ENCODE measurements around the gene FDXR. TPM values are rescaled to one million over a fixed set of nuclear protein-coding genes. Genes with fewer than 3 reads are reported as not detected.

The FDXR gene
- polyA plus RNA-seq, 2 of the 4 experiments (the other 2 are of a cell fraction) = 32.5 to 43.3 TPM

DNA sequence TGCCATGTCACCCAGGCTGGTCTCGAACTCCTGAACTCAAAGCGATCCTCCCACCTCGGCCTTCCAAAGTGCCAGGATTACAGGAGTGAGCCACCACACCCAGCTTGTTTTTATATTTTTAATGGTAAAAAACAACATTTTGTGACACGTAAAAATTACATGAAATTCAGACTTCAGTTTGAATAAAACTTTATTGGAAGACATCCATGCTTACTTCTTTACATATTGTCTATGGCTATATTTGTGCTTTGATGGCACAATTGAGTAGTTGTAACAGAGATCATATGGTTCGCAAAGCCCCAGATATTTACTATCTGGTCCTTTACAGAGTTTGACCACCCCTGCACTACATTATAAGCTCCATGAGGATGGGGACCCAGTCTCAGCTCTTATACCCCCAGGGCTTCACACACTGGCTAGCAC, 1.8 kb upstream of the FDXR start:
- ChIA-PET CTCF (interaction anchor here (1.3 to 42.4 kb wide), 8 partner anchors 13 to 87 kb away, joined by 3 to 1302 read pairs (median 8); partner anchors contain the start of genes GRIN2C and NAT9), POLR2A (interaction anchor here (1.0 kb wide), 1 partner anchor 19 kb away, joined by 3 read pairs; no protein-coding TSS in a partner anchor)
- Histone ChIP-seq H3K27ac (peak overlapping the region in 1 of 2 experiments; percentile 94; a peak in 4 of 6 replicates), H3K9me3 (no peaks in the 10 kb centered on the region), H3K4me3 (no peak overlapping the region), H3K4me2 (peak overlapping the region; percentile 83), H3K4me1 (peaks cover 22% of the 10 kb centered on the region)
- WGBS (ENCODE audit: missing lambda C conversion rate) = 94% methylated on average over 5 of the region's 5 CpGs
- DNase-seq (ENCODE audit: low read depth in 1 of 2, low spot score in 1 of 2) (no peak), FAIRE-seq (no peak), ATAC-seq (no peak)
- TF ChIP-seq, protein P1, sequence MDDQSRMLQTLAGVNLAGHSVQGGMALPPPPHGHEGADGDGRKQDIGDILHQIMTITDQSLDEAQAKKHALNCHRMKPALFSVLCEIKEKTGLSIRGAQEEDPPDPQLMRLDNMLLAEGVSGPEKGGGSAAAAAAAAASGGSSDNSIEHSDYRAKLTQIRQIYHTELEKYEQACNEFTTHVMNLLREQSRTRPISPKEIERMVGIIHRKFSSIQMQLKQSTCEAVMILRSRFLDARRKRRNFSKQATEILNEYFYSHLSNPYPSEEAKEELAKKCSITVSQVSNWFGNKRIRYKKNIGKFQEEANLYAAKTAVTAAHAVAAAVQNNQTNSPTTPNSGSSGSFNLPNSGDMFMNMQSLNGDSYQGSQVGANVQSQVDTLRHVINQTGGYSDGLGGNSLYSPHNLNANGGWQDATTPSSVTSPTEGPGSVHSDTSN (IDR thresholded peaks at IDR 0.05) = no peak
- no peak for TF ChIP-seq CHD2 (IDR thresholded peaks at IDR 0.05; ENCODE audit: low read length, partially characterized antibody)
- TF ChIP-seq POLR2AphosphoS2 (conservative IDR thresholded peaks at IDR 0.05; ENCODE audit: low read length) = no peak

DNA sequence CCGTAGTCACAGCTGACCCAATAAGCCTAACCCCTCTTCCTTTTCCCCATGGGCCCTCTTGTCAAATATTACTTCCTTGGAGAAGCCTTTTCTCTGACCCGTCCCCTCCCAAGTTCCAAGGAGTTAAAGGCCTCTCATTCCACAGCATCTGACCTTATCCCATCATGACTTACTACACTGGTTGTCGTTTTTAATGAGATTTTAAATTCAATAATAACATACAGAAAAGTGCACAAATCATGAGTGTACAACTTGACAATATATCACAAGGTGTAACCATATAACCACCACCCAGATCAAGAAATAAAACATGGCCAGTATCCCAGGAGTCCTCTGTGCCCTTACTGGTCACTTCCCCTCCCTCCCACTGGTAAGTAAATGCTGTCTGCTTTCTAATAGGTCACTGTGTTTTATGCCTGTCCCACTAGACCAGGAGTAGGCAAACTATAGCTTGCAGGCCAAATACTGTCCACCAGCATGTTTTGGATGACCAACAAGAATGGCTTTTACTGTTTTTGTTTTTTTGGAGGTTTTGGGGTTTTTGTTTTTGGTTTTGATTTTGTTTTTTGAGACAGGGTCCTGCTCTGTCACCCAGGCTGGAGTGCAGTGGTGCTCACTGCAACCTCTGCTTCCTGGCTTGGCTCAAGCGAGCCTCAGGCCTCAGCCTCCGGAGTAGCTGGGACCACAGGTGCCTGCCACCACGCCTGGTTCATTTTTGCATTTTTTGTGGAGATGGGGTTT, 1.2 kb upstream of the FDXR start:
- FAIRE-seq = peak; percentile 51
- 50% methylated on average over 6 of the region's 6 CpGs for WGBS (ENCODE audit: missing lambda C conversion rate)
- peak; percentile 78 for DNase-seq (ENCODE audit: low read depth in 1 of 2, low spot score in 1 of 2)
- Histone ChIP-seq H3K4me2 (peak overlapping the region; percentile 83), H3K4me1 (peaks cover 22% of the 10 kb centered on the region), H3K4me3 (peak overlapping the region; percentile 58), H3K27ac (peak overlapping the region; percentile 91 to 94), H3K9me3 (no peaks in the 10 kb centered on the region)
- CTCF ChIA-PET = interaction anchor here (1.0 to 42.4 kb wide), 11 partner anchors 14 to 87 kb away, joined by 3 to 1302 read pairs (median 6); partner anchors contain the start of genes FADS6, GRIN2C, NAT9 and OTOP2
- TF ChIP-seq RARB (CRISPR knock-in tag; IDR thresholded peaks at IDR 0.05) (peak; percentile 9; the same call in 1 of the 2 replicates), MAFK (IDR thresholded peaks at IDR 0.05; ENCODE audit: partially characterized antibody) (peak; percentile 5), EHMT2 (IDR thresholded peaks at IDR 0.05; ENCODE audit: low read depth) (no peak)
- POLR2A ChIA-PET = interaction anchor here (1.0 to 2.4 kb wide), 18 partner anchors 8 to 386 kb away, joined by 3 to 43 read pairs (median 9); partner anchors contain the start of genes CDR2L, NUP85 and SLC16A5
- peak; percentile 35 to 59; a peak in 4 of 6 replicates for ATAC-seq

DNA sequence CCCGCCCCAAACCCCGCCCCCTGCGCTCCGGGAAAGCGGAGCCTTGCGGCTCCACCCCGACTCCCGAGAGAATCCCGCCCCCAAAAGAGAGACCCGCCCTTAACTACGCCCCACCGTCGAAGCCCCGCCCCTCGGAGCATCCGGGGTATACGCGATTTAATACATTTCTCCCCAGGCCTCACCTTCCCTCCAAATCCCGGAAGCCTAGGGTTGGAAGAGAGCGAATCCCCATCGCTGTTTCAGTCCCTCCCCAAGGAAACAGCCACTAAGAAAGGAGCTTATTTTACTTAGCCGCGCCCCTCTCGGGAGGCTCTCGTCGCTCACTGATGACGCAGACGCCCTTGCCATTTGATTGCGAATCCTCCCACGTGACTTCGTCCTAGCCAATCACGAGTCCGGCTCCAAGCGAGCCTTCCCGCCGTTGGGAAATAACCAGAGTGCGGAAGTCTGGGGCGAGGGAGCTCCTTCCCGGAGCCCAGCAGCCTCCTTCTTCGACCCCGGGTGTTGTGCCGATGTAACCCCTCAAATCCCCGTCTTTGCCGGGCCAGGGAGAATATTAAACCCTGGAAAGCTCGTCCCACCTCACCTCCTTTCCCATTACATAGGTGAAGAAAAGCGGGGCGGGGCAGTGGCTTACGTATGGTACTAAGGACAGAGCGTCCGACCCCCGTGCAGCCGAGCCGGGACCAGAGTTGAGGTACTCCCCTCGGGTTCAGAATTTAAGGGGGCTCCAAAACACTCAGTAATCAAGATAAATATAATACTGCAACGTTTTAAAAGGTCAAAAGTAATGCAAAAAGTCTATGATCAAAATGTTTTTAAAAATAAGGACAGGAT, 461 bp upstream of the FDXR start:
- peak; percentile 93 for FAIRE-seq
- DNase-seq (ENCODE audit: low read depth in 1 of 2, low spot score in 1 of 2) = peak; percentile 100
- ChIA-PET CTCF (interaction anchor here (0.6 to 42.4 kb wide), 11 partner anchors 15 to 760 kb away, joined by 3 to 1302 read pairs (median 5); partner anchors contain the start of genes FADS6, GRIN2C, NAT9 and OTOP2), POLR2A (interaction anchor here (0.5 to 2.4 kb wide), 64 partner anchors 9 to 520 kb away, joined by 3 to 43 read pairs (median 4); partner anchors contain the start of genes CDR2L, FADS6, GRIN2C and HID1)
- Histone ChIP-seq H3K4me3 (peak overlapping the region; percentile 69), H3K27ac (peak overlapping the region; percentile 91 to 94), H3K9me3 (no peaks in the 10 kb centered on the region), H3K4me1 (peaks cover 22% of the 10 kb centered on the region), H3K4me2 (peak overlapping the region; percentile 86)
- ATAC-seq = peak; percentile 92 to 96
- 1% methylated on average over 39 of the region's 55 CpGs for WGBS (ENCODE audit: missing lambda C conversion rate)
- TF ChIP-seq SREBF2 (IDR thresholded peaks at IDR 0.05) (peak; percentile 32; the same call in 1 of the 2 replicates), RFX5 (IDR thresholded peaks at IDR 0.05) (peak; percentile 69), EP300 (IDR thresholded peaks at IDR 0.05) (no peak), TFCP2L1 (CRISPR knock-in tag; IDR thresholded peaks at IDR 0.05) (no peak), HOXB5 (CRISPR knock-in tag; IDR thresholded peaks at IDR 0.05) (no peak), FOSB (CRISPR knock-in tag; IDR thresholded peaks at IDR 0.05) (peak; percentile 71; the same call in 1 of the 2 replicates), CBX2 (IDR thresholded peaks at IDR 0.05; ENCODE audit: borderline replicate concordance, low read depth) (no peak), PHF8 (IDR thresholded peaks at IDR 0.05; ENCODE audit: borderline replicate concordance, low read depth) (peak; percentile 99), HDAC2 (IDR thresholded peaks at IDR 0.05) (no peak), SMC3 (IDR thresholded peaks at IDR 0.05) (no peak), RCOR1 (IDR thresholded peaks at IDR 0.05; ENCODE audit: low read depth, low read length) (no peak), ZSCAN20 (CRISPR knock-in tag; IDR thresholded peaks at IDR 0.05) (no peak), TP53 (CRISPR knock-in tag; IDR thresholded peaks at IDR 0.05) (peak; percentile 93), HEYL (CRISPR knock-in tag; IDR thresholded peaks at IDR 0.05) (no peak), CHD2 (IDR thresholded peaks at IDR 0.05; ENCODE audit: low read length, partially characterized antibody) (peak; percentile 25), HOXA7 (CRISPR knock-in tag; IDR thresholded peaks at IDR 0.05) (peak; percentile 54; the same call in 1 of the 2 replicates), NFE2L2 (conservative IDR thresholded peaks at IDR 0.05; ENCODE audit: low read length) (0 out of 2 replicates have a peak, but pooled peaks have one; percentile 2), MAZ (IDR thresholded peaks at IDR 0.05; ENCODE audit: borderline replicate concordance, low read depth, low read length) (peak; percentile 66; the same call in 1 of the 2 replicates), ESRRA (IDR thresholded peaks at IDR 0.05; ENCODE audit: borderline replicate concordance, low read length) (peak; percentile 13; the same call in 1 of the 2 replicates)
- TF ChIP-seq, protein P2, sequence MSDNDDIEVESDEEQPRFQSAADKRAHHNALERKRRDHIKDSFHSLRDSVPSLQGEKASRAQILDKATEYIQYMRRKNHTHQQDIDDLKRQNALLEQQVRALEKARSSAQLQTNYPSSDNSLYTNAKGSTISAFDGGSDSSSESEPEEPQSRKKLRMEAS (IDR thresholded peaks at IDR 0.05) = peak; percentile 85
- TF ChIP-seq, protein P3, sequence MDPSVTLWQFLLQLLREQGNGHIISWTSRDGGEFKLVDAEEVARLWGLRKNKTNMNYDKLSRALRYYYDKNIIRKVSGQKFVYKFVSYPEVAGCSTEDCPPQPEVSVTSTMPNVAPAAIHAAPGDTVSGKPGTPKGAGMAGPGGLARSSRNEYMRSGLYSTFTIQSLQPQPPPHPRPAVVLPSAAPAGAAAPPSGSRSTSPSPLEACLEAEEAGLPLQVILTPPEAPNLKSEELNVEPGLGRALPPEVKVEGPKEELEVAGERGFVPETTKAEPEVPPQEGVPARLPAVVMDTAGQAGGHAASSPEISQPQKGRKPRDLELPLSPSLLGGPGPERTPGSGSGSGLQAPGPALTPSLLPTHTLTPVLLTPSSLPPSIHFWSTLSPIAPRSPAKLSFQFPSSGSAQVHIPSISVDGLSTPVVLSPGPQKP (IDR thresholded peaks at IDR 0.05; ENCODE audit: low read depth, low read length) = no peak
- TF ChIP-seq, protein P1 (IDR thresholded peaks at IDR 0.05) = peak; percentile 43; the same call in 1 of the 2 replicates
